ENCODE results near the gene ZNF678. TPM values are rescaled to one million over a fixed set of nuclear protein-coding genes. Genes with fewer than 3 reads are reported as not detected.

ZNF678 gene
- total RNA-seq, 1 donor from 2014 or later: 63.8 TPM

- no peak for TF ChIP-seq EZH2 (IDR thresholded peaks at IDR 0.05)
- TF ChIP-seq, protein P1, sequence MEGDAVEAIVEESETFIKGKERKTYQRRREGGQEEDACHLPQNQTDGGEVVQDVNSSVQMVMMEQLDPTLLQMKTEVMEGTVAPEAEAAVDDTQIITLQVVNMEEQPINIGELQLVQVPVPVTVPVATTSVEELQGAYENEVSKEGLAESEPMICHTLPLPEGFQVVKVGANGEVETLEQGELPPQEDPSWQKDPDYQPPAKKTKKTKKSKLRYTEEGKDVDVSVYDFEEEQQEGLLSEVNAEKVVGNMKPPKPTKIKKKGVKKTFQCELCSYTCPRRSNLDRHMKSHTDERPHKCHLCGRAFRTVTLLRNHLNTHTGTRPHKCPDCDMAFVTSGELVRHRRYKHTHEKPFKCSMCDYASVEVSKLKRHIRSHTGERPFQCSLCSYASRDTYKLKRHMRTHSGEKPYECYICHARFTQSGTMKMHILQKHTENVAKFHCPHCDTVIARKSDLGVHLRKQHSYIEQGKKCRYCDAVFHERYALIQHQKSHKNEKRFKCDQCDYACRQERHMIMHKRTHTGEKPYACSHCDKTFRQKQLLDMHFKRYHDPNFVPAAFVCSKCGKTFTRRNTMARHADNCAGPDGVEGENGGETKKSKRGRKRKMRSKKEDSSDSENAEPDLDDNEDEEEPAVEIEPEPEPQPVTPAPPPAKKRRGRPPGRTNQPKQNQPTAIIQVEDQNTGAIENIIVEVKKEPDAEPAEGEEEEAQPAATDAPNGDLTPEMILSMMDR (IDR thresholded peaks at IDR 0.05): no peak
- no peak for TF ChIP-seq EZH2phosphoT487 (IDR thresholded peaks at IDR 0.05)
- H3K4me2 ChIP-seq: no peak overlapping the region
- no peaks in the 10 kb centered on the region for H3K27me3 ChIP-seq
- Mint-ChIP-seq H3K9me3 (peaks cover 28% of the 10 kb centered on the region), H3K27ac (no peak overlapping the region), H3K27me3 (ENCODE audit: insufficient read depth, low read depth) (peaks cover 4% of the 10 kb centered on the region), H3K4me3 (no peak overlapping the region), H3K36me3 (peaks cover 18% of the 10 kb centered on the region), H3K4me1 (peaks cover 10% of the 10 kb centered on the region)
- no peak overlapping the region for H3K27ac ChIP-seq
- H3K4me1 ChIP-seq: peaks cover 7% of the 10 kb centered on the region
- no peaks in the 10 kb centered on the region for H4K20me1 ChIP-seq (ENCODE audit: low read depth)
- H3K4me3 ChIP-seq: no peak overlapping the region
- H3K9me3 ChIP-seq (ENCODE audit: low read depth): no peaks in the 10 kb centered on the region
- H3F3A ChIP-seq (ENCODE audit: low read depth): peaks cover 12% of the 10 kb centered on the region
- no peaks in the 10 kb centered on the region for H3K36me3 ChIP-seq
- no peak for DNase-seq (ENCODE audit: low spot score)
- H3K79me2 ChIP-seq (ENCODE audit: low read depth): peaks cover 12% of the 10 kb centered on the region
- no peak overlapping the region for H2AFZ ChIP-seq (replicated peaks)
- H3K9ac ChIP-seq: no peak overlapping the region
Observed at GRCh38 chr1:227559926-227560325, 3.4 kb upstream of the ZNF678 start.

GRCh38 chr1:227560393-227561173 is 2.8 kb upstream of the ZNF678 start:
- Mint-ChIP-seq H3K27ac (no peak overlapping the region), H3K36me3 (peaks cover 21% of the 10 kb centered on the region), H3K4me3 (no peak overlapping the region), H3K4me1 (peaks cover 10% of the 10 kb centered on the region), H3K27me3 (ENCODE audit: insufficient read depth, low read depth) (peaks cover 4% of the 10 kb centered on the region), H3K9me3 (peaks cover 31% of the 10 kb centered on the region)
- no peak overlapping the region for H3K27ac ChIP-seq
- H3K9ac ChIP-seq: no peak overlapping the region
- DNase-seq (ENCODE audit: low spot score): no peak
- H3K4me3 ChIP-seq: no peak overlapping the region
- H4K20me1 ChIP-seq (ENCODE audit: low read depth): no peaks in the 10 kb centered on the region
- TF ChIP-seq EZH2phosphoT487 (IDR thresholded peaks at IDR 0.05) (no peak), EZH2 (IDR thresholded peaks at IDR 0.05) (no peak)
- TF ChIP-seq, protein P1 (IDR thresholded peaks at IDR 0.05): no peak
- H3F3A ChIP-seq (ENCODE audit: low read depth): peaks cover 12% of the 10 kb centered on the region
- H3K36me3 ChIP-seq: no peaks in the 10 kb centered on the region
- H3K27me3 ChIP-seq: no peaks in the 10 kb centered on the region
- H2AFZ ChIP-seq (replicated peaks): no peak overlapping the region
- peaks cover 18% of the 10 kb centered on the region for H3K79me2 ChIP-seq (ENCODE audit: low read depth)
- H3K4me2 ChIP-seq: no peak overlapping the region
- H3K4me1 ChIP-seq: peaks cover 7% of the 10 kb centered on the region
- no peaks in the 10 kb centered on the region for H3K9me3 ChIP-seq (ENCODE audit: low read depth)

DNA sequence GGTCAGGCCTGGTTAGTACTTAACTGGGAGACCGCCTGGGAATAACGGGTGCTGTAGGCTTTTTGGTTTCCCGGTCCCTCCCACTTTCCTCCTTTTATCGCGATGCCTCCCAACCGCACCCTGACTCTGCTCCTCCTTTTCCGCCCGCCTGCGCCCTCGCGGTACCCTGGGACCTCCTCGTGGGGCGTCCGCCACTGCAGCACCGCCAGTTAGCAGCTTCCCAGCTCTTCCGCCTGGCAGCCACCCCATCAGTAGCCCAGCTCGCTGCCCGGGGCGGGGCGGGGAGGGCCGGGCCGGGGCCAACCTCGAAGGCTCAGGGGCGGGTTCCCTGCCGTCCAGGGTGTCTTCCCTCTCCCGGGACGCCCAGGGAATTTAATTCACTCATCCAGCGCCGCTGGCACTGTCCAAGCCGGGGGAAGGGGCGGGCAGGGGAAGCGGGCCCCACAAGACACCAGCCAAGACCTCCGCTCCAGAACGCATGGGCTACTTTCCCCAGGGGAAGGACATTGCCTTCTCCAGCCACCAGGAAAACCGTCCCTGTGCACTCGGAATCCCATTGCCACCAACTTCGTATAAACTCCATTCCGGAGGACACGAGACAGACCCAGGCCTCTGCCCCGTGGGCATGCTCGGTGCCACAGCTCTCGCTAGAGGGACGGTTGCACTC is 2.0 kb upstream of the ZNF678 start:
- Histone ChIP-seq H3K4me3 (no peak overlapping the region), H3K27ac (no peak overlapping the region), H3K9ac (no peak overlapping the region), H3F3A (ENCODE audit: low read depth) (peaks cover 12% of the 10 kb centered on the region), H3K79me2 (ENCODE audit: low read depth) (peaks cover 26% of the 10 kb centered on the region), H4K20me1 (ENCODE audit: low read depth) (no peaks in the 10 kb centered on the region), H3K4me2 (no peak overlapping the region), H3K9me3 (ENCODE audit: low read depth) (no peaks in the 10 kb centered on the region), H3K27me3 (no peaks in the 10 kb centered on the region), H2AFZ (replicated peaks) (no peak overlapping the region), H3K4me1 (peaks cover 7% of the 10 kb centered on the region), H3K36me3 (no peaks in the 10 kb centered on the region)
- Mint-ChIP-seq H3K36me3 (peaks cover 25% of the 10 kb centered on the region), H3K4me1 (peaks cover 10% of the 10 kb centered on the region), H3K27me3 (ENCODE audit: insufficient read depth, low read depth) (peaks cover 4% of the 10 kb centered on the region), H3K9me3 (peaks cover 38% of the 10 kb centered on the region), H3K4me3 (peak overlapping the region; percentile 48), H3K27ac (no peak overlapping the region)
- TF ChIP-seq EZH2 (IDR thresholded peaks at IDR 0.05) (no peak), EZH2phosphoT487 (IDR thresholded peaks at IDR 0.05) (no peak)
- TF ChIP-seq, protein P1 (IDR thresholded peaks at IDR 0.05): no peak
- no peak for DNase-seq (ENCODE audit: low spot score)

Measured in neural progenitor cell (in vitro differentiated cells).